Activated B cell treated with CpG ODN at 0.5 μM for 24 hours (primary cell): Measurements from ENCODE around the gene OR1D5. TPM values are rescaled to one million over a fixed set of nuclear protein-coding genes. Genes with fewer than 3 reads are reported as not detected.

ENCODE experiments used
- ATAC-seq: fragments of 200-7000 bp; cut with Tn5 transposase; one replicate; pipeline ENCODE4 v1.10.0; 2021; ENCODE audit warnings: low read depth, mild to moderate bottlenecking, moderate library complexity
- CTCF ChIA-PET: fragments of 350-600 bp; sonication (Branson Sonifier 250); formaldehyde crosslinking; loops from one replicate; lab custom pipeline; 2021; ENCODE audit warnings: antibody characterized with exemption; lab: Charles Lee
- POLR2A ChIA-PET: fragments of 350-600 bp; sonication (Branson Sonifier 250); formaldehyde crosslinking; loops from one replicate; lab custom pipeline; 2021; ENCODE audit warnings: antibody characterized with exemption; lab: Charles Lee
- DNase-seq: peaks from one replicate; pipeline ENCODE4 v3.0.0; 2022
- H3K27ac Mint-ChIP-seq: one replicate; pipeline ENCODE4 v1.8.0; 2020; ENCODE audit warnings: mixed read lengths
- H3K27me3 Mint-ChIP-seq: one replicate; pipeline ENCODE4 v1.8.0; 2021; ENCODE audit warnings: mixed read lengths
- H3K36me3 Mint-ChIP-seq: one replicate; pipeline ENCODE4 v1.8.0; 2021; ENCODE audit warnings: low read depth, mixed read lengths
- H3K4me1 Mint-ChIP-seq: one replicate; pipeline ENCODE4 v1.8.0; 2021; ENCODE audit warnings: mixed read lengths
- H3K4me3 Mint-ChIP-seq: one replicate; pipeline ENCODE4 v1.8.0; 2020; ENCODE audit warnings: mild to moderate bottlenecking, mixed read lengths
- H3K9me3 Mint-ChIP-seq: one replicate; pipeline ENCODE4 v1.8.0; 2020; ENCODE audit warnings: mixed read lengths
- CTCF ChIP-seq: fragments of 200-600 bp; IDR thresholded peaks from one replicate; pipeline ENCODE4 v1.8.0; 2022; ENCODE audit warnings: antibody characterized with exemption, mild to moderate bottlenecking
- intact Hi-C: fragments of 100-400 bp; cut with micrococcal nuclease; formaldehyde crosslinking; loops from one replicate; pipeline ENCODE4 v1.15.1; 2024
- total RNA-seq: library from RNA; stranded (reverse); gene quantifications from 2 replicates; pipeline ENCODE4 v1.2.3, GENCODE V29; 2022

Gene OR1D5
- total RNA-seq, 1 donor from 2014 or later: not detected

- H3K27ac Mint-ChIP-seq: no peak overlapping the region
- POLR2A ChIA-PET: no interaction called here
- H3K4me1 Mint-ChIP-seq: no peaks in the 10 kb centered on the region
- TF ChIP-seq CTCF: no peak
- CTCF ChIA-PET: interaction anchor here (0.9 kb wide), 1 partner anchor 177 kb away, joined by 3 read pairs; no protein-coding TSS in a partner anchor
- no peaks in the 10 kb centered on the region for H3K27me3 Mint-ChIP-seq
- DNase-seq (no peak), ATAC-seq (no peak)
- H3K9me3 Mint-ChIP-seq: peaks cover 18% of the 10 kb centered on the region
- intact Hi-C loops: no loop called here
- H3K4me3 Mint-ChIP-seq: no peak overlapping the region
- peaks cover 68% of the 10 kb centered on the region for H3K36me3 Mint-ChIP-seq
These were observed 37.1 kb downstream of the OR1D5 start for GRCh38 chr17:3026125-3026855.

GRCh38 chr17:3025421-3026124, 37.8 kb downstream of the OR1D5 start:
- DNase-seq (no peak), ATAC-seq (no peak)
- H3K9me3 Mint-ChIP-seq: peaks cover 18% of the 10 kb centered on the region
- H3K27ac Mint-ChIP-seq: no peak overlapping the region
- intact Hi-C loops: no loop called here
- no peaks in the 10 kb centered on the region for H3K27me3 Mint-ChIP-seq
- H3K4me1 Mint-ChIP-seq: no peaks in the 10 kb centered on the region
- ChIA-PET POLR2A (no interaction called here), CTCF (no interaction called here)
- TF ChIP-seq CTCF: no peak
- peaks cover 70% of the 10 kb centered on the region for H3K36me3 Mint-ChIP-seq
- no peak overlapping the region for H3K4me3 Mint-ChIP-seq

- no peak for DNase-seq
- no peak overlapping the region for H3K4me3 Mint-ChIP-seq
- intact Hi-C loops: no loop called here
- no peak for ATAC-seq
- no peak for TF ChIP-seq CTCF
- peaks cover 18% of the 10 kb centered on the region for H3K9me3 Mint-ChIP-seq
- H3K36me3 Mint-ChIP-seq: peaks cover 75% of the 10 kb centered on the region
- ChIA-PET POLR2A (no interaction called here), CTCF (no interaction called here)
- no peaks in the 10 kb centered on the region for H3K4me1 Mint-ChIP-seq
- no peaks in the 10 kb centered on the region for H3K27me3 Mint-ChIP-seq
- H3K27ac Mint-ChIP-seq: no peak overlapping the region
These were observed 39.1 kb downstream of the OR1D5 start for GRCh38 chr17:3024346-3024745.

GRCh38 chr17:3022197-3022596, 41.2 kb downstream of the OR1D5 start:
- POLR2A ChIA-PET: no interaction called here
- ATAC-seq: no peak
- Mint-ChIP-seq H3K9me3 (peaks cover 18% of the 10 kb centered on the region), H3K27me3 (no peaks in the 10 kb centered on the region), H3K4me3 (no peak overlapping the region), H3K4me1 (no peaks in the 10 kb centered on the region), H3K36me3 (peaks cover 64% of the 10 kb centered on the region), H3K27ac (no peak overlapping the region)
- intact Hi-C loops: no loop called here
- CTCF ChIA-PET: no interaction called here
- no peak for TF ChIP-seq CTCF
- no peak for DNase-seq

GRCh38 chr17:3020381-3020780, 43.0 kb downstream of the OR1D5 start:
- no peaks in the 10 kb centered on the region for H3K4me1 Mint-ChIP-seq
- H3K36me3 Mint-ChIP-seq: peaks cover 68% of the 10 kb centered on the region
- POLR2A ChIA-PET: no interaction called here
- CTCF ChIA-PET: no interaction called here
- no peak for DNase-seq
- H3K9me3 Mint-ChIP-seq: peaks cover 18% of the 10 kb centered on the region
- H3K27ac Mint-ChIP-seq: no peak overlapping the region
- no peak for TF ChIP-seq CTCF
- H3K27me3 Mint-ChIP-seq: no peaks in the 10 kb centered on the region
- intact Hi-C loops: no loop called here
- H3K4me3 Mint-ChIP-seq: no peak overlapping the region
- no peak for ATAC-seq
